GM23338 (cell line): ENCODE data around the gene TMEM178A. TPM values are rescaled to one million over a fixed set of nuclear protein-coding genes. Genes with fewer than 3 reads are reported as not detected.

Experiments used
- ATAC-seq: fragments of 200-7000 bp; cut with Tn5 transposase; 3 replicates; pipeline ENCODE4 v1.9.1; 2020
- DNase-seq: peaks from one replicate; pipeline ENCODE4 v3.0.0-alpha.2; 2015; ENCODE audit warnings: low spot score
- H2AFZ ChIP-seq: fragments of 200-600 bp; sonication (generic); 2 replicates; pipeline ENCODE4 v1.8.0; 2016; ENCODE audit warnings: antibody characterized with exemption, mild to moderate bottlenecking, moderate library complexity
- H3F3A ChIP-seq: fragments of 200-600 bp; sonication (generic); replicated peaks from 2 replicates; pipeline ENCODE4 v1.8.0; 2017; ENCODE audit warnings: antibody characterized with exemption, mixed run types, low read depth
- H3K27ac ChIP-seq: fragments of 200-600 bp; sonication (generic); 2 replicates; pipeline ENCODE4 v1.6.1; 2016; ENCODE audit warnings: low read depth
- H3K27me3 ChIP-seq: fragments of 200-600 bp; sonication (generic); 2 replicates; pipeline ENCODE4 v1.8.0; 2016; ENCODE audit warnings: mild to moderate bottlenecking, mixed run types, moderate library complexity; ENCODE audit not compliant: insufficient read depth
- H3K36me3 ChIP-seq: fragments of 200-600 bp; sonication (generic); 2 replicates; pipeline ENCODE4 v1.8.0; 2016; ENCODE audit warnings: mild to moderate bottlenecking; ENCODE audit not compliant: insufficient read depth
- H3K4me1 ChIP-seq: fragments of 200-600 bp; sonication (generic); 2 replicates; pipeline ENCODE4 v1.8.0; 2016; ENCODE audit warnings: mild to moderate bottlenecking, moderate library complexity; ENCODE audit not compliant: insufficient read depth
- H3K4me2 ChIP-seq: fragments of 200-600 bp; sonication (generic); 2 replicates; pipeline ENCODE4 v1.7.1; 2017; ENCODE audit warnings: mixed run types
- H3K4me3 ChIP-seq: fragments of 200-600 bp; sonication (generic); 2 replicates; pipeline ENCODE4 v1.6.1; 2016; ENCODE audit warnings: mixed run types
- H3K79me2 ChIP-seq: fragments of 200-600 bp; sonication (generic); replicated peaks from 2 replicates; pipeline ENCODE4 v1.8.0; 2017; ENCODE audit warnings: mild to moderate bottlenecking; ENCODE audit not compliant: insufficient read depth
- H3K9me2 ChIP-seq: fragments of 200-600 bp; sonication (generic); 2 replicates; pipeline ENCODE4 v1.8.0; 2017; ENCODE audit not compliant: insufficient read depth
- H4K20me1 ChIP-seq: fragments of 200-600 bp; sonication (generic); replicated peaks from 2 replicates; pipeline ENCODE4 v1.8.0; 2017; ENCODE audit warnings: mild to moderate bottlenecking; ENCODE audit not compliant: insufficient read depth
- H3K27ac Mint-ChIP-seq: 2 replicates; pipeline ENCODE4 v1.8.0; 2020; ENCODE audit warnings: inconsistent platforms, mild to moderate bottlenecking, moderate library complexity, mixed read lengths
- H3K27me3 Mint-ChIP-seq: 3 replicates; pipeline ENCODE4 v1.8.0; 2022; ENCODE audit warnings: low read depth, mild to moderate bottlenecking, moderate library complexity, mixed read lengths, inconsistent platforms; ENCODE audit not compliant: insufficient read depth, poor library complexity
- H3K36me3 Mint-ChIP-seq: 3 replicates; pipeline ENCODE4 v1.8.0; 2021; ENCODE audit warnings: low read depth, mild to moderate bottlenecking, inconsistent platforms, moderate library complexity, mixed read lengths
- H3K4me1 Mint-ChIP-seq: 3 replicates; pipeline ENCODE4 v1.8.0; 2020; ENCODE audit warnings: mild to moderate bottlenecking, inconsistent platforms, mixed read lengths
- H3K4me3 Mint-ChIP-seq: 3 replicates; pipeline ENCODE4 v1.8.0; 2021; ENCODE audit warnings: moderate library complexity, mild to moderate bottlenecking, inconsistent platforms, mixed read lengths
- H3K9me3 Mint-ChIP-seq: 3 replicates; pipeline ENCODE4 v1.8.0; 2020; ENCODE audit warnings: moderate library complexity, mild to moderate bottlenecking, inconsistent platforms, mixed read lengths
- CREB1 ChIP-seq: fragments of 250-450 bp; sonication (Bioruptor Pico); IDR thresholded peaks from 2 replicates; pipeline ENCODE4 v1.5.0; 2020; ENCODE audit warnings: low read depth, mild to moderate bottlenecking, moderate library complexity
- CTCF ChIP-seq, 2 experiments: fragments of 200-600 bp in 1 of 2; sonication (generic) in 1 of 2; conservative IDR thresholded peaks; 2 replicates each; pipeline versions ENCODE4 v1.5.1 to v1.6.1; 2016 to 2017; ENCODE audit warnings: antibody characterized with exemption in 2 of 2, low read depth in 2 of 2, mild to moderate bottlenecking in 2 of 2, moderate library complexity in 1 of 2
- ETS1 ChIP-seq: IDR thresholded peaks from 2 replicates; pipeline ENCODE4 v1.6.1; 2016; ENCODE audit warnings: antibody characterized with exemption
- EZH2 ChIP-seq: fragments of 200-600 bp; sonication (generic); IDR thresholded peaks from one replicate; pipeline ENCODE4 v1.8.0; 2017; ENCODE audit warnings: antibody characterized with exemption, mild to moderate bottlenecking, low read depth; ENCODE audit not compliant: unreplicated experiment
- EZH2phosphoT487 ChIP-seq: fragments of 200-600 bp; sonication (generic); IDR thresholded peaks from one replicate; pipeline ENCODE4 v1.8.1; 2018; ENCODE audit warnings: antibody characterized with exemption; ENCODE audit not compliant: unreplicated experiment
- JUNB ChIP-seq: IDR thresholded peaks from one replicate; pipeline ENCODE4 v1.6.1; 2016; ENCODE audit warnings: antibody characterized with exemption; ENCODE audit not compliant: unreplicated experiment
- NANOG ChIP-seq: IDR thresholded peaks from 2 replicates; pipeline ENCODE4 v1.6.1; 2016; ENCODE audit warnings: antibody characterized with exemption, borderline replicate concordance
- POLR2AphosphoS5 ChIP-seq: IDR thresholded peaks from 2 replicates; pipeline ENCODE4 v1.6.1; 2016; ENCODE audit warnings: antibody characterized with exemption, low read depth
- REST ChIP-seq: IDR thresholded peaks from one replicate; pipeline ENCODE4 v1.6.1; 2018; ENCODE audit warnings: antibody characterized with exemption; ENCODE audit not compliant: unreplicated experiment
- STAT1 ChIP-seq: IDR thresholded peaks from one replicate; pipeline ENCODE4 v1.6.1; 2016; ENCODE audit warnings: antibody characterized with exemption; ENCODE audit not compliant: unreplicated experiment
- ZNF114 ChIP-seq: fragments of 250-450 bp; sonication (Bioruptor Pico); IDR thresholded peaks from 2 replicates; pipeline ENCODE4 v1.5.0; 2020; ENCODE audit warnings: mild to moderate bottlenecking, moderate library complexity
- ZNF331 ChIP-seq: fragments of 250-450 bp; sonication (Bioruptor Pico); IDR thresholded peaks from 2 replicates; pipeline ENCODE4 v1.5.0; 2020; ENCODE audit warnings: low read depth, mild to moderate bottlenecking, moderate library complexity
- ZNF462 ChIP-seq: fragments of 250-450 bp; sonication (Bioruptor Pico); IDR thresholded peaks from 2 replicates; pipeline ENCODE4 v1.5.0; 2020; ENCODE audit warnings: mild to moderate bottlenecking, moderate library complexity
- polyA plus RNA-seq: library from polyadenylated mRNA; unstranded; fragments of >200 nt; fragmentation: Nextera tagmentation; extraction: Ambion mirVana; gene quantifications from 2 replicates; pipeline ENCODE4 v1.2.1, GENCODE V29; 2016
- total RNA-seq: library from RNA; depleted of rRNA; stranded (reverse); fragments of >200 nt; shearing (Covaris generic); gene quantifications from 2 replicates; pipeline ENCODE4 v1.2.3, GENCODE V29; 2014

Gene TMEM178A
- total and polyA plus RNA-seq, 2 experiments from 2014 or later = 10.3 to 12.3 TPM

- TF ChIP-seq CREB1 (CRISPR knock-in tag) (no peak), STAT1 (no peak), CTCF (conservative IDR thresholded peaks at IDR 0.05; ENCODE audit: low read depth in 2 of 2) (no peak), EZH2phosphoT487 (no peak), ZNF331 (CRISPR knock-in tag) (no peak), REST (no peak), JUNB (no peak), POLR2AphosphoS5 (no peak), ETS1 (no peak), EZH2 (no peak), NANOG (no peak), ZNF462 (CRISPR knock-in tag) (no peak), ZNF114 (CRISPR knock-in tag) (no peak)
- Mint-ChIP-seq H3K27me3 (peaks cover 3% of the 10 kb centered on the region), H3K9me3 (no peaks in the 10 kb centered on the region), H3K4me3 (no peak overlapping the region), H3K4me1 (peaks cover 24% of the 10 kb centered on the region), H3K27ac (no peak overlapping the region), H3K36me3 (no peaks in the 10 kb centered on the region; the same call in 2 of the 3 replicates)
- H3F3A ChIP-seq = no peaks in the 10 kb centered on the region
- DNase-seq (no peak), ATAC-seq (no peak)
- H3K4me2 ChIP-seq = no peak overlapping the region
- H3K9me2 ChIP-seq = no peaks in the 10 kb centered on the region
- H3K4me3 ChIP-seq = no peak overlapping the region
- no peaks in the 10 kb centered on the region for H4K20me1 ChIP-seq
- H3K27ac ChIP-seq = no peak overlapping the region
- peaks cover 34% of the 10 kb centered on the region for H3K4me1 ChIP-seq
- H3K79me2 ChIP-seq = no peaks in the 10 kb centered on the region; the same call in 1 of the 2 replicates
- no peak overlapping the region for H2AFZ ChIP-seq
- no peaks in the 10 kb centered on the region for H3K36me3 ChIP-seq
- H3K27me3 ChIP-seq = no peaks in the 10 kb centered on the region
Measured at GRCh38 chr2:39684464-39684863, 18.7 kb downstream of the TMEM178A start.
